HG02571 (cell line): Measurements from ENCODE around the gene RNF26.

Experiments used
- ATAC-seq: cut with Tn5 transposase; IDR thresholded peaks from one replicate; pipeline ENCODE4 v1.9.1; 2021; ENCODE audit warnings: mild to moderate bottlenecking, moderate library complexity; ENCODE audit not compliant: unreplicated experiment

Gene RNF26

DNA sequence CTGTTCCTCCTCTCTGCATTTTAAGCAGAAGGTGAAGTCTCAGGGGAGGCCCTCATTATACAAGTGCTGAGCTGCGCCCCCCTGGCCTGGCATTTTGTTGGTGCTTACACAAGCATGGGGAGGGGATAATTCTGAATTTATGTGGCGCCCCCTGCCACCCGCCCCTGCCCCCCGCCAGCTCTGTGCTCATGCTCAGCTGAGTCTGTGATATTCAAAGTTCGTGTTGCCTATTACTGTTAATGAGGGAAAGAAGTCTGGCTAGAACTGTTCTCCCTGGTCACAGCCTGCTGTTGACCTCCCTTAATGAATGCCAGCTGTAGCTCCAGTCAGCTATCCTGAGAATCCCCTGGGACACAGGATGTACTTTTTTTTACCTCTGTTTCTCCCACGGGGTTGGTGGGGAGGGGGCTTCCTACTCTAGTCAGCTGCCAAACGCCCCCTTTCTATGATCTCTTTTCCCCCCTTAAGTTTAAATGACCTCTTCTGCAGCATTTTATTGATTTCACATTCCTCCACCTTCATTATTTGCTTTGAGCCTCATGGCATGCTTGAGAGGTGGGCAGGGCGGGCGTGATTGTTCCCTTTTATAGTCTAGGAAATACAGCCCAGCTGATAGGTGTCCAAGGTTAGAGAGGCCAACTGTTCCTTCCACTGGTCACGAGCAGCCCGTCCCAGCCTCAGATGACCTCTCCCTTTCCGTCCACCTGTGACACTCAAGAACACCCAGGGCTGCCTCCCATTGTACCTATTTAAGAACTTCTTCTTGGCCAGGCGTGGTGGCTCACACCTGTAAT, 35.0 kb downstream of the RNF26 start:
- ATAC-seq = no peak

DNA sequence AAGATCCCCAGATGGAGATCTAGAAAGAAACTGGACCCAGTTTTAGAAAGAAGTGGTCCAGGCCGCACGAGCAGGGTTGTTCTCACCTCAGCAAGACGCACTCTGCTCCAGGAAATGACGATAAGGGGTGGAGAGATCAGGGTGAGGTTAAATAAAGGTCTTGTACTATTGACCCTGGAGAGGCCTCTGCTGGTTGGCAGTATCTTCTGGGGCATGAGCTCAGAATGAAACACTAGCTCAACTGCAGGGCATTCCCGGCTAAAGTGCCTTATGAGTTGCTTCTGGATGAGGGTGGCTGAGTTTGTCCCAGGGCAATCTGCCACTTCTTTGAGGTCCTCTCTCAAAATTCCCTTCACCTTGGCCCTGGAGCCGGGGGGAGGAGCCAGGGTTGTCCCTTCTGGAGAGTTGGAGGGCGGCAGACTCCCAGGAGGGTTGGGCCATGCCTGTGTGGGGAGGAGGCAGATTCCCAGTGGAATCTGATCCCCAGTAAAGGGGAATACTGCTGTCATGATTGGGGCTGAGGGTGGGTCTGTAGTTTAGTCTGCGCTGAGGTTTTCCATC, 36.2 kb downstream of the RNF26 start:
- no peak for ATAC-seq

DNA sequence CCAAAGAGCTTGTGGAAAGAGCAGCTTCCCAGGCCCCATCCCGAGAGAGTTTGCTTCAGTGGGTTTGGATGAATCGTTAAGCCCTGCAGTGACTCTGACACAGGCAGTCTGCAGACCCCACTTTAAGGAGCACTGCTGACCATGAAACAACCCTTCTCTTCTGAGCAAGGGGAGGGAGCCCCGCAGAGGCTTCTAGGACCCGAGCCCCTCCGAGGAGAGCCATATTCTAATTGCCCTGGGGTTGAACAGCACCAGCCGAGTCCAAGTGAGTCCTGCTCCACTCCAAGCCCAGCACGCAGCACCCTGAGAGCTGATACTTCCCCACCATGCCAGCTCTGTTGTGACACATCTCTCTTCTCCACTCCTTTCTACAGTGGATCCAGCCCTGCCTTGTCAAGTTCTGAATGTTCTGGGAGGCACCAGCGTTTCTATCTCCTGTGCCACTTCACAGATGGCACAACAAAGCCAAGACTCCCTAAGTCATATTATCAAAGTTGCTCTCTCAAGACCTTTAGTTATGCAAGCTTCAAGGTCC, 36.8 kb downstream of the RNF26 start:
- ATAC-seq = no peak

GRCh38 chr11:119371778-119372182, 37.5 kb downstream of the RNF26 start:
- no peak for ATAC-seq

DNA sequence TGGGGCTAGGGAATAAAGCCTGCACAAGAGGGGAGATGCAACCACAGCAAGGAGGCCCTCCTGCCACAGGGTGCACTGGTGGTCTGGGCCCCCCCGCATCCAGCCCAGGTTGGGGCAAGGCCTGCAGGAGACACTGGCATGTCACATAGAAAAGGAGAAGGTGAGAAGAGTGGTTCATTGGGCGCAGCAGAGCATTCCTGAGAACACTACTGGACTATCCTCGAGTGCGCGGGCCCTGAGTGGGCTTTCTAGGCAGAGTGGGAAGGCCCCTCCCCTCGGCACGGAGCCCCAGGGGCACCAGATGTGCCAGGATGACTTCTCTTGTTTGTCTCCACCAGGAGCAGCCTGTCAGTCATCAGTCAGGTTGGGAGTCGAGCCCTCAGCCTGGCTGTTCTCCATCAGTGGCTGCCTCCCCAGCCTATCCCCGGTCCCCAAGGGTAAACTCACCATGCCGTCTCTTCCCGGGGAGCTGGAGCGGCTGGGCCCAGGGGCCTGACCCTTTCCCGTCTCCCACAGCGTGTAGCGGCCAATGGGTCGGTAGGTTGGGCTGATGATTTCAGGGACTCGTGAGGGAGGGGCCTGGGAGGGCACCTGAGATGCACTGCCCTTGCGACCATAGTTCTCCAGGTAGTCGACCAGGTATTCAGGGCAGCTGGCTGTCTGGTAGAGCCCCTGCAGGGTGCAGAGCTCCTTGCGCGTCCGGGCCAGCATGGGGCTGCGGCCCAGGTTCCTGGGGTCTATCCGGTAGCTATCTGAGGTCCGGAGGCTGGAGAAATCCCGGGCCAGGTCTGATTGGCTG, 38.1 kb downstream of the RNF26 start:
- no peak for ATAC-seq

DNA sequence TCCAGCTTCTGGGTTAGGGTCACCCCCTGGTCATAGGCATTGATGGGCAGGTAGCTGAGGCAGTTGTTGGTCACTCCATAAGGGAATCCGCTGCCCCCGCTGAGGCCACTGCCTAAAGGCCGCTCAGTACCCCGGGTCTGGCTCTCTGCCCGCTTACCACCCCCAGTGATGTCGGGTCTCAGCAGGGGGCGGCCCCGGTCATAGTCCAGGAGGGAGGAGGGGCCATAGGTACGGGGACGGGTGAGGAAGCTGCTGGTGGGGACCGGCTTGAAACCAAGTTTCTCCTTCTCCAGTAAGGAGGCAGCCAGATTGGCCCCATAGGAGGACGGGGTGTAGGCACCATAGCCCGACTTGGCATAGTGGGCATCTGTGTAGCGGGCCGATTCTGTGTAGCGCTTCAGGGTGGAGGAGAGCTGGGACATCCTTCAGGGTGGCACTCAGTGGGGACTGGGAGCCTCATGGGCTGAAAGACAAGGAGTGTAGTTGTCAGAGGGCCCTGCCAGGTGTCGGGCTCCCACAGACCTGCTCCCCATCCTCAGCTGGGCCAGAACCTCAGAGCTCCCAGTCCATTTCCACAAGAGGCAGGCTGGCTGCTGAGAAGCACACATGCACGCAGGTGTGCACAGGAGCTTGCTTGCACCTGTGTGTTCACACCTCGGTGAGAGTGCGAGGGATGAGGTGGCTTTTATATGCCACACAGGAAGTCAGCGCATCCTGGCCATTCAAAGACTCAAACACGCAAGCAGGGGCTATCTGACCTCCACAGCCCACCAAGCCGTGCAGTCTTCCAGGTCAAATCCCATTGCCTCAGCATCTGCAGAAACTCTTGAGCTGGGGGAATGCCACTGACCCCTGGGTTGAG, 39.0 kb downstream of the RNF26 start:
- ATAC-seq = no peak

GRCh38 chr11:119373921-119374631, 39.7 kb downstream of the RNF26 start:
- ATAC-seq = no peak

DNA sequence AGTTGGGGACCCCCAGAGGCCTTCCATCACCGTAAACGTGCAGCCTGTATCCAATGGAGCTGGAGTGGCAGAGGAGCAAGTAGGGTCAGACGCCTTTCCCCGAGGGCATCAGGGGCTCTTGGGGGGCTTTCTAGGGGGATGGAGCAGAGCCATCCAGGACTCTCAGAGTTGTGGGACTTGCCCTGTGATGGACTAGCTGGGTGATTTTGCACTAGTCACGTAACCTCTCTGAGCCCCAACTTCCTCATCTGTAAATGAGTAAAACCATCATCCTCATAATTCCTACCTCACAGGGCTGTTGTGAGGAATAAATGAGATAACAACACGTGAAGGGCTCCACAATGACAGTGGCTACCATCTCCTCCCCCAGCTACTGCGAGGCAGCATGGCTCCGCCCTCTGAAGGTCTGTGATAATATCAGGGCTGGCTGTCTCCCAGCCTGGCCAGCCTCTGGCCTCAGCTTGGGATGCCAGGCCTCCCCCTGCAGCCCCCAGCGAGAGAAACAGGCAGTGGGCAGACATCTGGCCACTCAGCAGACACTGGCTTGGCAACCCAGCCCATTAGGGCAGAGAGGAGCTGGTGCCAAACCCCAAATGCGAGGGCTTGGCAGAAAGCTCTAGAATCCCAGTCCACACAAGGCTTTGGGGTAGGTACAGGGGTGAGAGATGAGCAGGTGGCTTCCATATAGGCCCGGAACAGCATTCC, 40.5 kb downstream of the RNF26 start:
- ATAC-seq = no peak

- ATAC-seq = no peak
Measured at GRCh38 chr11:119375337-119376196, 41.2 kb downstream of the RNF26 start.

GRCh38 chr11:119376197-119376847, 42.0 kb downstream of the RNF26 start:
- ATAC-seq = no peak

GRCh38 chr11:119377112-119377901, 43.0 kb downstream of the RNF26 start:
- ATAC-seq = no peak

GRCh38 chr11:119377961-119378667, 43.8 kb downstream of the RNF26 start:
- no peak for ATAC-seq

GRCh38 chr11:119378851-119379465, 44.6 kb downstream of the RNF26 start:
- ATAC-seq = no peak

DNA sequence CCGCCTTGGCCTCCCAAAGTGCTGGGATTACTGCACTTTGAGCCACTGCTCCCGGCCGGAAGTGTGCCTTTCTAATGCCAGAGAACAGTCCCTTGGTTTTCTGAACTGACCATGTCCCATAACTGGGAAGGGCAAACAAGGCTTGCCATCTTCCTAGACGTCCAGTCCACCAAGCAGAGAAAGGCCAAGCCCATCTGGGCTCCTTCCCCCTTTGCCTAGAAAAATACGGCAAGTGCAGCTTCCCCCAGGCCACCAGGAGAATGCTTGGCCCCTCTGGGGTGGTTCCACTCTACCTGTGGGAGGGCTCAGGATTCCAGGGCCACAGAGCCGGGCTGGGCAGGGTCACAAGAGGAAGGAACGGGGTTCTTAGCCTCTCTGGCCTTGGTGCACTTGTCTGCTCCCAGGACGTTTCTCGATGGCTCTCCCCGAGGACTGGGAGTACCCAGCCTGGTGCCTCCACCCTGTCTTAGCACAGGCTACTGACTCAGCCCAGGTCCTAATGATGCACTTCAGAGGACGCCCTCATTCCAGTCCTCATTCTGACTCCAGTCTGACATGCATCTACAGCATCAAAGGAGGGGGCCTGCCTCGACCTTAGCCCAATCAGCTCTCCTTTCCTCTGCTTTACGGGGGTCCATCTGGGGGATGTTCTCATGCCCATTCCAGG, 46.0 kb downstream of the RNF26 start:
- no peak for ATAC-seq

- ATAC-seq = no peak
Measured at GRCh38 chr11:119380827-119381180, 46.5 kb downstream of the RNF26 start.
